Testis (tissue), 2 donors: ENCODE data around the gene ZNF235.

ENCODE experiments used
- CTCF ChIP-seq, 3 experiments: fragments of 450-650 bp in 2 of 3; fragments of 200-600 bp in 1 of 3; sonication (generic) in 1 of 3; IDR thresholded peaks; one replicate each; pipeline ENCODE4 v1.5.1; 2016 to 2019; ENCODE audit warnings: antibody characterized with exemption in 3 of 3, mild to moderate bottlenecking in 2 of 3, moderate library complexity in 1 of 3
- POLR2A ChIP-seq: fragments of 450-650 bp; IDR thresholded peaks from one replicate; pipeline ENCODE4 v1.6.1; 2017; ENCODE audit warnings: antibody characterized with exemption, mild to moderate bottlenecking, moderate library complexity

GRCh38 chr19:44254496-44254895, 50.3 kb downstream of the ZNF235 start:
- TF ChIP-seq CTCF (IDR thresholded peaks at IDR 0.05): no peak
- TF ChIP-seq POLR2A: no peak
